Stomach smooth muscle (tissue), 2 donors: ENCODE measurements around the gene MAN2B2.
A peak's percentile ranks its signal among the peaks of the same experiment; 100 is the strongest.

Experiments used
- H3K27ac ChIP-seq: one replicate; pipeline ENCODE4 v1.7.0; 2013; ENCODE audit warnings: mild to moderate bottlenecking, low read length, inconsistent platforms
- H3K27me3 ChIP-seq, 2 donors: one replicate each; pipeline ENCODE4 v1.7.0; 2013; ENCODE audit warnings: low read length in 2 of 2; ENCODE audit not compliant: insufficient read depth in 2 of 2, control insufficient read depth in 1 of 2
- H3K36me3 ChIP-seq, 2 donors: one replicate each; pipeline ENCODE4 v1.7.0; 2013; ENCODE audit warnings: low read length in 2 of 2; ENCODE audit not compliant: control insufficient read depth in 2 of 2, insufficient read depth in 2 of 2
- H3K4me1 ChIP-seq: one replicate; pipeline ENCODE4 v1.7.0; 2013; ENCODE audit warnings: low read length; ENCODE audit not compliant: control insufficient read depth, insufficient read depth
- H3K4me3 ChIP-seq, 2 donors: one replicate each; pipeline ENCODE4 v1.7.0; 2013; ENCODE audit warnings: low read length in 2 of 2
- H3K9ac ChIP-seq, 2 donors: one replicate each; pipeline ENCODE4 v1.7.0; 2013; ENCODE audit warnings: low read length in 2 of 2, mild to moderate bottlenecking in 1 of 2
- H3K9me3 ChIP-seq, 2 donors: one replicate each; pipeline ENCODE4 v1.7.0; 2013; ENCODE audit warnings: low read length in 2 of 2; ENCODE audit not compliant: control insufficient read depth in 2 of 2
- donor health status: healthy.
- donor health status: Pancreatic carcinoma.

The MAN2B2 gene

DNA sequence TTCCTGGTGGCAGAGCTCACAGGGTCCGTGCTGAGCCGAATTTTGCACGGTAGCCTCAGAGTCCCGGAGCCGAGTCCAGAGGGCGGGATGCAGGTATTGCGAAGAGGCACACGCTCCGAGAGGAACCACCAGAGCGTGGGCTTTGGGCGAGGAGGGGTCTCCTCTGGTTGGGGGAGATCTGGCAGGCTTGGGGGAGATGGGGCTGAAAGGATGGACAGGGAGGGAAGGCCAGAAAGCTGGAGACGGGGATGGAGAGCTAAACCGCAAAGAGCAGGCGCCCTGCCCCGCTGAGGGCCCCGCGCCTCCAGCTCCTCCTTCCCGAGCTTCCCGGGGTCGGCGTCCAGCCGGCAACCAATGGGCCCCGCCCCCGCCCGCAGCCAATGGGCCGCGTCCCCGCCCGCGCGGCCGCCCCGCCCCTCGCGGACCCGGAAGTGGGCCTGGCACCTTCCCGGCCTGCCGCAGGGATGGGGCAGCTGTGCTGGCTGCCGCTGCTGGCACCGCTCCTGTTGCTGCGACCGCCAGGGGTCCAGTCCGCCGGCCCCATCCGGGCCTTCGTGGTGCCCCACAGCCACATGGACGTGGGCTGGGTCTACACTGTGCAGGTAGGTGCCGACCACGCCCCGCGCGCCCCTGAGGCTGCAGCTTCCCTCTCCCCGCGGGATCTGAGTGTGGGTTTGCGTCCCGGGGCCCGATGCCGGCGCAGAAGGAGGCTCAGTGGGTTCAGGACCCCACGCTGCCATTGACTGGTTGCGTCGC, at the start of gene MAN2B2:
TSS of gene MAN2B2 (plus strand) at position 443 of the 756 bp plus-strand sequence. CDS start at position 465, 22 bp downstream.
- Histone ChIP-seq H3K9ac (peak within 1 kb of the TSS; percentile 61 to 84), H3K27ac (peak within 1 kb of the TSS; percentile 41), H3K4me3 (peak within 1 kb of the TSS; percentile 71 to 95)

GRCh38 chr4:6525474-6525873, 49.5 kb upstream of the MAN2B2 start:
- Histone ChIP-seq H3K9ac (no peak overlapping the region), H3K27me3 (peaks cover 0 to 7% of the 10 kb centered on the region in 2 donors), H3K27ac (no peak overlapping the region), H3K4me3 (no peak overlapping the region), H3K4me1 (no peaks in the 10 kb centered on the region), H3K36me3 (no peaks in the 10 kb centered on the region), H3K9me3 (no peaks in the 10 kb centered on the region)

More for the DNA sequence above, at the start of gene MAN2B2:
- Histone ChIP-seq H3K36me3 (peaks cover 13 to 15% of the 10 kb centered on the region in 2 donors), H3K9me3 (no peaks in the 10 kb centered on the region), H3K27me3 (no peaks in the 10 kb centered on the region), H3K4me1 (peaks cover 14% of the 10 kb centered on the region)

DNA sequence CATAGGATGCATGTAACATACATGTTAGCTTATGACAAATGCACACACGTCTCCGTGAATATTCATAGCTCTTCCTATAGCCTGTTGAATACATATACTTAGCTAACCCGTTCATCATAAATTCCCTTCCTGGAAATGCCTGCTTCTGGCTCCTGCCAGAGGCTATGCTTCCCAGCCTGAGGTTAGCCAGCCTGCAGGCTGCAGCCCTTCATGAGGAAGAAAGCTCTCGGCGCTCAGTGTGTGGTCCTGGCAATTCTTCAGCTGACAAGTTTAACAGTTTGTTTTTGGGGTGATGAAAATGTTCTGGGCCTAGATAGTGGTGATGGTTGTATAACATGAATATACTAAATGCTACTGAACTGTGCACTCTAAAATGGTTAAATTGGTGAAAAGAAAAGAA, 48.8 kb upstream of the MAN2B2 start:
- H3K4me1 ChIP-seq = no peaks in the 10 kb centered on the region
- H3K36me3 ChIP-seq = no peaks in the 10 kb centered on the region
- no peak overlapping the region for H3K4me3 ChIP-seq
- H3K9me3 ChIP-seq = no peaks in the 10 kb centered on the region
- H3K27ac ChIP-seq = no peak overlapping the region
- H3K27me3 ChIP-seq = peaks cover 0 to 5% of the 10 kb centered on the region in 2 donors
- H3K9ac ChIP-seq = no peak overlapping the region

GRCh38 chr4:6526671-6527091, 48.3 kb upstream of the MAN2B2 start:
- no peak overlapping the region for H3K27ac ChIP-seq
- no peaks in the 10 kb centered on the region for H3K9me3 ChIP-seq
- no peak overlapping the region for H3K4me3 ChIP-seq
- H3K4me1 ChIP-seq = no peaks in the 10 kb centered on the region
- no peaks in the 10 kb centered on the region for H3K36me3 ChIP-seq
- H3K9ac ChIP-seq = no peak overlapping the region
- H3K27me3 ChIP-seq = peaks cover 0 to 3% of the 10 kb centered on the region in 2 donors

DNA sequence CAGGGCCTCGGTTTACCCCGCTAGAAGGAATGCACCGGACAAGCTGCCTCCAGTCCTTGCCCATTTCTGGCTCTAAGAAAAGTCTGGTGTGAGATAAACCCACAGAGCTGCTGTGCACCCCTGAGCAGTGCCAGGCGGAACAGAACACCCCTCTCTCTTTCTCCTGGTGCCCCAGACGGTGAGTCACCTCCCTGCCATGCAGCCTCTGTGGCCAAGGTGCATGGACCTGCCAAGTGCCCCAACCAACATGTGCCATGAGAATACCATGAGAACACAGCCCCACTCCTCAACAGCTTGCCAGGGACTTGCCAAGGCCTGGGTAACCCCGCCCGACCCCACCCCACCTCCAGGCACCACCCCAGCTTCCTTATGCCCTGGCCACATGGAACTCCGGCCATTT, 47.7 kb upstream of the MAN2B2 start:
- H3K4me1 ChIP-seq = no peaks in the 10 kb centered on the region
- H3K27ac ChIP-seq = no peak overlapping the region
- no peak overlapping the region for H3K4me3 ChIP-seq
- H3K36me3 ChIP-seq = no peaks in the 10 kb centered on the region
- H3K9ac ChIP-seq = no peak overlapping the region
- H3K9me3 ChIP-seq = no peaks in the 10 kb centered on the region
- H3K27me3 ChIP-seq = peaks cover 0 to 3% of the 10 kb centered on the region in 2 donors

- Histone ChIP-seq H3K4me1 (no peaks in the 10 kb centered on the region), H3K27ac (no peak overlapping the region), H3K9ac (no peak overlapping the region), H3K27me3 (peaks cover 0 to 2% of the 10 kb centered on the region in 2 donors), H3K9me3 (no peaks in the 10 kb centered on the region), H3K4me3 (no peak overlapping the region), H3K36me3 (no peaks in the 10 kb centered on the region)
Measured at GRCh38 chr4:6527683-6528595, 47.0 kb upstream of the MAN2B2 start.

- no peak overlapping the region for H3K27ac ChIP-seq
- H3K9me3 ChIP-seq = no peaks in the 10 kb centered on the region
- peaks cover 0 to 4% of the 10 kb centered on the region in 2 donors for H3K27me3 ChIP-seq
- H3K36me3 ChIP-seq = no peaks in the 10 kb centered on the region
- H3K4me1 ChIP-seq = no peaks in the 10 kb centered on the region
- no peak overlapping the region for H3K9ac ChIP-seq
- H3K4me3 ChIP-seq = no peak overlapping the region
Measured at GRCh38 chr4:6529021-6529420, 46.0 kb upstream of the MAN2B2 start.

DNA sequence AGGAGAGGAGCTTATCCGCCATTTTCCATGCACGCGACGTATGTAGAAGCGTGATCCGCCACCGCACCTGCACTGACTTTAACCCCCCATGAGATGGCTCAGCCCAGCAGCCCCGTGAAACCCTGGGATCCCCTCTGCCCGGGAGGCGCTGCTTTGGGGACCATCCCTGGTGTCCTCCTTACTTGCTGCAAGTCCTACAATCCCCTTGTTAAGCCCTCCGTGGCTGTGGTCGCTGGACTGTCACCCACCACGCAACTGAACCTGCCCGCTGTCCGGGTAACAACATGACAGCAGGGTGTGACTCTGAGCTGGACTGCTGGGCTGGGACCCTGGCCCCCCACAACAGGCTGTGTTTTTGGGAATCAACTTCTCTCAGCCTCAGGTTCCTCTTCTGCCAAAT, 44.7 kb upstream of the MAN2B2 start:
- H3K4me1 ChIP-seq = no peaks in the 10 kb centered on the region

GRCh38 chr4:6530964-6531363, 44.0 kb upstream of the MAN2B2 start:
- Histone ChIP-seq H3K9me3 (peaks cover 0 to under 1% of the 10 kb centered on the region in 2 donors), H3K4me3 (no peak overlapping the region), H3K9ac (no peak overlapping the region), H3K4me1 (no peaks in the 10 kb centered on the region), H3K36me3 (no peaks in the 10 kb centered on the region), H3K27ac (no peak overlapping the region), H3K27me3 (peaks cover 0 to 4% of the 10 kb centered on the region in 2 donors)

More for the DNA sequence above, 44.7 kb upstream of the MAN2B2 start:
- H3K27me3 ChIP-seq = peaks cover 0 to 4% of the 10 kb centered on the region in 2 donors
- no peaks in the 10 kb centered on the region for H3K36me3 ChIP-seq
- no peak overlapping the region for H3K27ac ChIP-seq
- no peaks in the 10 kb centered on the region for H3K9me3 ChIP-seq
- H3K4me3 ChIP-seq = no peak overlapping the region
- no peak overlapping the region for H3K9ac ChIP-seq

DNA sequence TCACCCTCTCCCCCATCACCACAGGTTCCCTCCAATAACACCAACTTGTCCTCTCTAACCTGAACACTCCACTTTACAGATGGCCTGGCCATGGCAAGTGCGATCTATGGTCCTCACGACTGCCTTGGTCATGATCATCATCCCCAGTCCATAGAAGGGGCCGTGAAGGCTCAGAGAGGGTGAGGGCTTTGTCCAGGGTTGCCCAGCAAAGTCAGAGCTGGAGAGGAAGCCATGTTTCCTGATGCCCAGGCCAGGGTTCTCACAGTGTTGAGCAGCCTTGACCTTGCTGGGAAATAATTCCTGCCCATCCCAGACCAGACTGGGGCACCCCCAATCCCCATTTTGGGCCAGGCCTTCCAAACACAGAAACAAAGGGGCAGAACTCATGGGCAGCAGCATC, 42.9 kb upstream of the MAN2B2 start:
- no peak overlapping the region for H3K9ac ChIP-seq
- H3K36me3 ChIP-seq = no peaks in the 10 kb centered on the region
- H3K27me3 ChIP-seq = peaks cover 0 to 4% of the 10 kb centered on the region in 2 donors
- H3K4me3 ChIP-seq = no peak overlapping the region
- no peaks in the 10 kb centered on the region for H3K4me1 ChIP-seq
- no peak overlapping the region for H3K27ac ChIP-seq
- peaks cover 0 to 2% of the 10 kb centered on the region in 2 donors for H3K9me3 ChIP-seq
